HG02798 (cell line): Measurements from ENCODE around the gene FKBP8.
A peak's percentile ranks its signal among the peaks of the same experiment; 100 is the strongest.
"Not testable (repeated sequence)": the region's sequence is repeated elsewhere in the genome, so short reads cannot be mapped to it uniquely, and the experiment has no call there.

Source experiments
- ATAC-seq: cut with Tn5 transposase; IDR thresholded peaks from one replicate; pipeline ENCODE4 v1.9.1; 2021; ENCODE audit warnings: mild to moderate bottlenecking; ENCODE audit not compliant: unreplicated experiment, poor library complexity

Gene FKBP8

DNA sequence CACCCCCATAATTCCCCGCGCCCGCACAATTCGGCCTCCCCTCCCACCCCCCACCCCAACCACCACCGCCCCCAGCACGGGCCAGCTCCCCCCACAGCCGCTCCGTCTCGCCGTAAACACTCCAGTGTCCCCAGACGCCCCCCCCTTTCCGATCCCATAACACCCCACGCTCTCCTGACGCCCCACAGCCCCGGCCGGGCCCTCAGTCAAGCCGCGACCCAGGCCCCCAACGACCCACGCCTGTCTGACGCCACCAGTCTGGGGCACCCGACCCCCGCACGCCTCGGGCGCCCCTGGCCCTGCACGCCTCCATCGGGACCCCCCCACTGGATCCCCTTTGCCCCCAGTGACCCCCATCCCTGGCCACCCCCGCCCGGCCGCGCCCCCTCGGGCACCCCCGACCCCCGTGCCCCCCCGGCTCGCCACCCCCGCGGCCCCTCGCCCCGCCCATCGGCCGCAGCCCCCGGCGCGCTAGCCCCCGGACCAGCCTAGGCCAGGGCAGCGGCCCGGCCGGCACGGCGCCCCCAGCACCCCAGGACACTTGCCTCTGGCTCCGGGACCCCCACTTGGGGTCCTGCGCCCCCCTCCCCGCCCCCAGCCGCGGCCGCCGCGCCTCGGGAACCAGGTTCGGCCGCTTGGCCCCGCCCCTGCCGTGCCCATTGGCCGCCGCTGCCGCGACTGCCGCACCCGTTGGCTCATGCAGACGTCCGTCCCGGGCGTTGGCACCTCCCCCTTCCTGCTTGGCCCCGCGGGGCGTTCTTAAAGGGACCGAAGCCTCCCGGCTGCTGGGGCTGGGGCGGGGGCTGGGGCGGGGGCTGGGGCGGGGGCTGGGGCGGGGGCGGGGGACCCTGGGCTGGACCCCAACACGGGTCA is at the start of gene FKBP8:
Gene FKBP8 (minus strand): TSS at position 633 of the 873 bp plus-strand sequence. CDS start 1,603 bp downstream, outside the sequence.
- ATAC-seq = peak; percentile 98

DNA sequence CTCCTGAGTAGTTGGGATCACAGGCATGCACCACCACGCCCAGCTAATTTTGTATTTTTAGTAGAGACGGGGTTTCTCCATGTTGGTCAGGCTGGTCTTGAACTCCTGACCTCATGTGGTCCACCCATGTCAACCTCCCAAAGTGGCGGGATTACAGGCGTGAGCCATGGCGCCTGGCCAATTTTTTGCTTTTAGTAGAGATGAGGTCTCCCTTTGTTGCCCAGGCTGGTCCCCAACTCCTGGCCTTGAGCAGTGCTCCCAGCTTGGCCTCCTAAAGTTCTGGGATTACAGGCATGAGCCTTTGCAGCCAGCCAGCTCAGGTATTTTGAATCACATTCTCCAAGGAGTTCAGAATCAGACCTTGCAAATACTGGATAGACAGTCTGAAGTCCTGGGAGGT is 49.4 kb upstream of the FKBP8 start:
- ATAC-seq = not testable (repeated sequence)

DNA sequence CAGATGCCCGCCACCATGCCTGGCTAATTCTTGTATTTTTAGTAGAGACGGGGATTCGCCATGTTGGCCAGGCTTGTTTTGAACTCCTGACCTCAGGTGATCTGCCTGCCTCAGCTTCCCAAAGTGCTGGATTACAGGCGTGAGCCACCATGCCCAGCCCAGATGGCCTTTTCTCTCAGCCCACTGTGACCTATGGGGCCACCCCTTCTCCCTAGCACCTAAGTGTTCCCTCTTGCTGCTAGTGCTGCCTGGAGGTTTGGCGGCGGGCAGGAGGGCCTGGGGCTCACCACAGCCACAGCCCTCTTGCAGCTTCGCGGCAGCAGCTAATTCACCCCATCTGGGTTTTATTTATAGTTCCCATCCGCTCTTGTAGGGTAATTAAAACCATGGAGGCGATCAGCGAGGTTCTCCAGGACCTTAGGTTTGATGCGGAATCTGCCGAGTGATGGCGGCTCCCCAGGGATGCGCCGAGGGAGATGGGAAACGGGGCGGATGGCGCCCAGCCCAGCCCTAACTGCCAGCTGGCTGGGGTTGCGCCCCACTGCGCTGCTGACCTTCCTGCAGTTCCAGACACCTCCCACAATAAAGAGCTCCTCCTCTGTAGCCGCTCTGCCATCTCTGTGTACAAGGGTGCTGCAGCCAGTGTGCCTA is 48.5 kb upstream of the FKBP8 start:
- no peak for ATAC-seq

DNA sequence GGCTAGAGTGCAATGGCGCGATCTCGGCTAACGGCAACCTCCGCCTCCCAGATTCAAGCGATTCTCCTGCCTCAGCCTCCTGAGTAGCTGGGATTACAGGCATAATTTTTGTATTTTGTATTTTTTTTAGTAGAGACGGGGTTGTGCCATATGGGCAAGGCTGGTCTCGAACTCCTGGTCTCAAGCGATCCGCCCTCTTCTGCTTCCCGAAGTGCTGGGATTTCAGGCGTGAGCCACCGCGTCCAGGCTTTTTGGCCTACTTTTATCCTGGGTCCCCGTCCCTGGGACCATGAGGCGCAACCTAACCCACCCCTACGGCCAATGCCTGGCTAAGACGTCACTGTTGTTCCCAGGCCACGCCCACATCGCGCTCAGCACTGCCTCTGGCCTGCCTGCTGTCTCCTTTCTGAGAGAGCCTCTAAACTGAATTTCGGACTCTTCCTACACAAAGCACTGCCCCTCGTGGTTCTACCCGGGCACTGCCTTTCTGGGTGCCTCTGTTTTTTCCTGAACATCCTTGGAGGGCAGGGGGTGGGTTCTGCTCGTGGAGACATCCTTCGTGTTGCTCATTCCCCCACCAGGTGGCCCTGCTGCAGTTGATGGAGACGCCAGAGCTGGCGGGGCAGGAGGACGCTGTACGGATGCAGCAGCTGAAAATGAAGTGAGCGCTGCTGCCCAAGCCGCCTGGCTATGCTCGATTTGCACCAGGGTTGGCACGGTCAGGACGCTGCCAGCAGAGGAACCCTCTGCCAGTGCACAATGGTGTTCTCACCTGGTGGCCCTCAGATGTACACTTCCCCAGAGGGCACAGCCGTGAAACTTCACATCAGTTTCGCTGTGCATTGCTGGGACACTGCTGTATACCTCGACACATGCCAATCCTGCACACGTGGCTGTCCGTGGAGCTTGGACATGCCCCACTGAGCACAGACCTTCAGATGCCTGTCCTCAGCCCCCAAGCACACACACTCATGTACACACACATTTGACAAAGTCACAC is 47.2 kb upstream of the FKBP8 start:
- no peak for ATAC-seq

DNA sequence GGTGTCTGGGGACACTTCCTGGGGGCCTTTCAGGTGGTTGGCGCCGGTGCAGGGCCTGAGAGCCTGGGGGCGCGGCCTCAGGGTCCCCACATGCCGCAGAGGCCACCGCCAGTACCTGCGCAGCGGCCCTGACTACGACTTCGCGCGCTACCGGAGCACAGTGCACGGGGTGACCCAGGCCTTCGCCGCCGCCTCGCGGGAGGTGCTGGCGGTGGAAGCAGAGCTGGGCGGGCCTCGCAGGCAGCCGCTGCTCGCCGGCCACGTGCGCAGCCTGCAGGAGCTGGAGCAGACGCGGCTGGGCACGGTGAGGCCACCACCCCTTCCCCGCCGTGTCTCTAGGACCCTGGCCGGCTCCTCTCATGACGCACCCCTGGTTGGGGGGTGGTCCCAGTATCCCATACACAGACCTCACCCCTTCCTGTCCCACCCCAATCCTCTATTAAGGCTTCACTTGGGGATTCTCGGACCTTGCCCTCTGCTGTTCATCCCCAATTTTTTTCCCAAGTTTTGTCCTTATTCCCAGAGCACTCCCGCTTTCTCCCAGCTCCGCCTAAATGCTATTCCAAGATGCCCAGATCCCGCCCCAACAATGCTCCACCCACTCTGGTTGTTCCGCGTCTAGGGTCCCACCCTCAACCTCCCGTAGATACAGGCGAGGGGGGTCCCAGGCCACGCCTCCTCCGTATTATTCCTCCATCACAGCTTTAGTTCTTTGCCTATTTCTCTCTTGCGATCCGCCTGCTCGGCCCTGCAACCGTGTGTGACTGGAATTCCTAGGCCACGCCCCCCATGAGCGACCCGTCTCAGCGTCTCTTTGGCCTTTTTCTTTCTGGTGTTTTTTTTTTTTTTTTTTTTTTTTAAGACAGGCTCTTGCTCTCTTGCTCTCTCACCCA is 46.3 kb upstream of the FKBP8 start:
- peak; percentile 20 for ATAC-seq

DNA sequence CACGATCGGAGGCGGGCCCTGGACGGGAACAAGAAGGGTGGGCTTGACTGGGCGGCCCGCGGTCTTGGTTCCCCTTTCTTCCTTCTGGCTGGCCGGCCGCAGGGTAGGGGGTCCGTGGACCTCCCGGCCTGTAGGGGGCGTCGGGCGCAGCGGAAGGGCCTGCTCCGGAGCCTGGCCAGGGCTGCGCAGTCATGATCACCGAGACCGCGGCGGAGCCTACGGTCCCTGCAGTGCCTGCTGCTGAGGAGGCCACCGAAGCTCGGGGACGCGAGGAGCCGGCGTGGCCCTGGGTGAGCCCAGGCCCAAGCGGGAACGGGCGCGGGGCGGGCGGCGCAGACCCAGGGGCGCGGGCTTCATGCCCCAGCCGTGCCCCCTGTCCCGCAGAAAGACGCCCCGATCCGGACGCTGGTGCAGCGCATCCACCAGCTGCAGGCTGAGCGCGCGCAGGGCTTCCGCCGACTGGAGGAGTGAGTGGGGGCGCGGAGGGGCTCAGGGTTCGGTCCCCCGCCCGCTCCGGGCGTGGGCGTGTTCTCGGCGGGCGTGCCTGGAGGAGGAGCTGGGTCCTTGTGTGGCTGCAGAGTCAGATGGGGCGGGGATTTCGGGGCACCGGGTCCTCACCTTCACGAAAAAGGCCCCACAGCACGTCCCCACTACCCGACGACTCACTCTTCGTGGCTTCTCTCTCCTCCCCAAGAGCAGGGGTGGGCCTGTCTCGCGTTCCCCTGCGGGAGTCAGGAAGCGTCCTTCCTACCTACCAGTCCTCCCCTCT is 45.4 kb upstream of the FKBP8 start, which contains the start of gene REX1BD:
Gene REX1BD (plus strand): TSS at position 188 of the 769 bp plus-strand sequence. CDS start 4 bp downstream, at position 192.
- ATAC-seq = peak; percentile 85

DNA sequence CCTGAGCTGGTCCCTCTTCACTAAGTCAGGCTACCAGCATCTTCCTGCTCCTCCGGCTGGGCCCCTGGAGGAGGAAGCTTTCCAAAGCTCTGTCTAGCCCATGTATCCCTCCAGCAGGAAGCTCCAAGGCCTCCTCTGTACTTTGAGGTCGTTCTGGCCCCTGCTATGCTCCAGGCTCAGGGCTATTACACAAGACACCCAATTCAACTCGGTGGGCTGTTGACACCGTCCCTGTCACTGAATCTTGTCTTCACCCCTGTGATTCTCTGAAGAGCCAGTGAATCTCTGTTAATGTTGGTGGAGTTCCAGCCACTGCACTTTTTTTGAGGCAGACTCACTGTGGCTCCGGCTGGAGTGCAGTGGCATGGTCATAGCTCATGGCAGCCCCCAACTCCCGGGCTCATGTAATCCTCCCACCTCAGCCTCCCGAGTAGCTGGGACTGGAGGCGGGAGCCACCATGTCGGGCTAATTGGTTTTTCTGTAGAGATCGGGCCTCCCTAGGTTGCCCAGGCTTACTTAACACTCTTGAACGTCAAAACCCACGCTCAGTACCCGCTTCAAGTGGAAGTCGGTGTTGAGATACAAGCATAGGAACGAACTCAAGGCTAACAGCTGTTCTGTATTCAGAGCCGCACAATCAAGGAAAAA is 44.7 kb upstream of the FKBP8 start:
- ATAC-seq = no peak

DNA sequence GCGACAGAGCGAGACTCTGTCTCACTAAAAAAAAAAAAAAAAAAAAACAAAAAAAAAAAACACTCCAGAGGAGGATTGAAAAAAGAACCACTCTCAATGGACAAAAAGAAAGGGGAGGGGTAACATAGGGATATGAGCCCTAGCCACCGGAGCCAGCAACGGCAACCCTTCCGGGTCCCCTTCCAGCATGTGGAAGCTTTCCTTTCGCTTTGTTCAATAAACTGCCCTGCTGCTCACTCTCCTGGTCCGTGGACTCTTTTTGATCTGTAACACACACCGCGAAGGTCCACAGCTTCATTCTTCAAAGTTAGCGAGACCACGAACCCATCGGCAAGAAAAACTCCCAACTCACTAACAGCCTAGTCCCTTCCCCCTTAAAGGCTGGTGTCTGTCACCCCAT is 44.2 kb upstream of the FKBP8 start:
- no peak for ATAC-seq

DNA sequence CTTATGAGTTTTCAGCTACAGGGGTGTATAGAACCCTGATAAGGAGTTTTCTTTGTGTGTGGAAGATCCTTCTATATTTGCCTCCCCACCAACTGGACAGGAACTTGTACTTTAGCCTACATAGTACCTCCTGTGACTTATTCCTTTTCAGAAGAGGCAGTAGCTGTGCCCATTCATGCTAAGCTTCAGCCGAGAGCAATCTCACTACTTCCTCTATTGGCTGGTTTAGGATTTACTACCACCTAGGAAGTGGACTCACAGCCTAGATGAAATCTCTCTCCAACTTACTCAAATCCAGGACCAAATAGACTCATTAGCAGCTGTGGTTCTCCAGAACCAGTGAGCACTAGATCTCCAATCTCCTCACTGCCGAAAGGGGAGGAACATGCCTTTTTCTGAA is 42.9 kb upstream of the FKBP8 start:
- no peak for ATAC-seq

DNA sequence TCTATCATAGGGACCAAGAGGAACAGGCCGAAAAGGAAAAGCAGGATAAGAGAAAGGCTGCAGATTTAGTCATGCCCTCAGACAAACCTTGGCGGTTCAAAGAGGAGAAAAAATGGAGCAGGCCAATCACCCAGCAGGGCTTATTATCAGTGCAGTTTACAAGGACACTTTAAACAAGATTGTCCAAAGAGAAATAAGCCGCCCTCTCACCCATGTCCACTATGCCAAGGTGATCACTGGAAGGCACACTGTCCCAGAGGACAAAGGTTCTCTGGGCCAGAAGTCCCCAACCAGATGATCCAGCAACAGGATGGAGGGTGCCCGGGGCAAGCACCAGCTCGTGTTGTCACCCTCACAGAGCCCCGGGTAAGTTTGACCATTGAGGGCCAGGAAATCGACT is 36.9 kb upstream of the FKBP8 start:
- ATAC-seq = no peak

DNA sequence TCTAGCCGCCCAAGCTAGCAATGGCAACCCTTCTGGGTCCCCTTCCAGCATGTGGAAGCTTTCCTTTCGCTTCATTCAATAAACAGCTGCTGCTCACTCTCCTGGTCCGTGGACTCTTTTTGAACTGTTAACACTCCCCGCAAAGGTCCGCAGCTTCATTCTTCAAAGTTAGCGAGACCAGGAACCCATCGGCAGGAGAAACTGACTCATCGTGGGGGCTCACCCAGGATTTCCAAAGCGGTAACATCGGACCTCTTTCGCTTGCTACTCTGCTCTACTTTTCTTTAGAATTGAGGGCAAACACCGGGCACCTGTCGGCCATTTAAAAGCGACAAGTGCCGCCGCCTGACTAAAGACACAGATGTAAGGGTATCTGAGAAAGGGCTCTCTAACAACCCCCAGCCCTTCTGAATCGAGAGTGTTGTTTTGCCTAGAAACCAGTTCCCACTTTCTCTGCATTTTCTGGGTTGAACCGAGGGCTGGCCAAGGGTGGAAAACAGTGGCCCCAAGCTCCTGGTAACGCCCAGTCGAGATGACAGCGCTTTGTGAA is 34.1 kb upstream of the FKBP8 start:
- no peak for ATAC-seq

DNA sequence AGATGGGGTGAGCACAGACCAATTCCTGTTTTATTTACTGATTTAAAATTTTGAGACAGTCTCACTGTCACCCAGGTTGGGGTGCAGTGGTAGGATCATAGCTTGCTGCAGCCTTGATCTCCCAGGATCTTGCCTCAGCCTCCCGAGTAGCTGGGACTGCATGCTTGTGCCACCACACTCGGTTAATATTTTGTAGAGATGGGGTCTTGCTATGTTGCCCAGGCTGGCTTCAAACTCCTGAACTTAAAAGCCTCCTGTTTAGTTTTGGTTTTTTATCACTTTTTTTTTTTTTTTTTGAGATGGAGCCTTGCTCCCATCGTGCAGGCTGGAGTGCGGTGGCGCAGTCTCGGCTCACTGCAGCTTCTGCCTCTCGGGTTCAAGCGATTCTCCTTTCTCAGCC is 33.0 kb upstream of the FKBP8 start:
- ATAC-seq = no peak

DNA sequence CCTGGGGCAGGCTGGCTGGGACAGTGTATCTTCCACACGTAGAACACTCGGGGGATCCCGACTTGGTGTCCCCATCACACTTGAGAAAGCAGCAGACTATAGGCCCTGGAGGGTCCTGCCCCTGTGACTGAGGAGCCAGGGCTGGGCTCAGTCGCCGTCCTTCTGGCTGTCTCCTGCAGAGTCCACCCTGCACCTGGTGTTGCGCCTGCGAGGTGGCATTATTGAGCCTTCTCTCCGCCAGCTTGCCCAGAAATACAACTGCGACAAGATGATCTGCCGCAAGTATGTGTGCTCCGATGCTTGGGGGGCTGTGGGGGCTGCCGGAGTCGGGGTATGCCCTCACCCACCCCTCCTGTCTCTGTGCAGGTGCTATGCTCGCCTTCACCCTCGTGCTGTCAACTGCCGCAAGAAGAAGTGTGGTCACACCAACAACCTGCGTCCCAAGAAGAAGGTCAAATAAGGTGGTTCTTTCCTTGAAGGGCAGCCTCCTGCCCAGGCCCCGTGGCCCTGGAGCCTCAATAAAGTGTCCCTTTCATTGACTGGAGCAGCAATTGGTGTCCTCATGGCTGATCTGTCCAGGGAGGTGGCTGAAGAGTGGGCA is 31.4 kb upstream of the FKBP8 start:
- ATAC-seq = no peak

DNA sequence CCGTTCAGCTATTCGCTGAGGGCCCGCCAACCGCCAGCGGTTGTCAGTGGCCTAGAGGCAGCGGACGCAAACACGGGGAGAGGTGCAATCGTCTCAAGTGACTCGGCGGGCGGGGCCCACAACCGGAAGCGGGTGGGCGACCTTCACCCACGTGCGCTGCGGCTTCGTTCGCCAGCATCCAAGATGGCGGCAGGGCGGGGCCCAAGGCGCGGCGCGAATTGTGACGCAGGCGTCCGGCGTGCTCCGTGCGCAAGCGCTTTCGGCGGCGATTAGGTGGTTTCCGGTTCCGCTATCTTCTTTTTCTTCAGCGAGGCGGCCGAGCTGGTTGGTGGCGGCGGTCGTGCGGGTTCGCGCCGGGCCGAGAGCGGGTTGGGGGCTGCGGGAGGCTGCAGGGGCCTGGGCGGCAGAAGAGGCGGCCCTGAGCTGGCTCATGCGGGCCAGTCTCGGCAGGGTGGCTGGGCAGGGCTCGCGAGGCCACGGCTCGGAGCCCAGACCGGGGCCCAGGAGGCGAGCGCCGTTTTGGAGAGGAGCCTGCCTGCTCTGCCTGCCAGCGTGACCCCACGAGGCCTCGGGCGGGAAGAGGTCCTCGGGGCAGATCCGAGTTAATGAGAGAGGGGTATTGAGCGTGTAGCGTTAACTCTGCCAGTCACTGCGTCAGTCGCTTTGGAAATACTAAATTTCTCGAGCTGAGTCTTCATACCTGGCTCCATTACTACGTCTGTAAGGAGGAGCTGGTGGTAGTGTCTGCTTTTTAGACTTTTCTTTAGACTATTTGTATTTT is 28.4 kb upstream of the FKBP8 start, which contains the start of gene UBA52:
Gene UBA52 (plus strand): TSS at position 294 of the 781 bp plus-strand sequence. CDS start 1,444 bp downstream, outside the sequence.
- ATAC-seq = peak; percentile 96

DNA sequence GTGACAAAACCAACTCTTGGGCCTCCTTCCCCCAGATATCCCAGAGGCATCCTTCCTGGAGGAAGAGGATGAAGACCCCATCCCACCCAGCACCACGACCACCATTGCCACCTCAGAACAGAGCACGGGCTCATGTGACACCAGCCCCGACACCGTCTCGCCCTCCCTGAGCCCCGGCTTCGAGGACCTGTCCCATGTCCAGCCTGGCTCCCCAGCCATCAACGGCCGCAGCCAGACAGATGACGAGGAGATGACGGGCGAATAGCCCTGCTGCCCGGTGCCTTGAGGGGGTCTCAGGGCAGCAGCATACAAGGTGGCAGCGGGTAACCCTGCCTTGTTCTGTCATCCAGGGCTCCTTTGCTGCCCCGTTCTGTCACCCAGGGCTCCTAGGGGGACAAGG is 25.0 kb upstream of the FKBP8 start:
- ATAC-seq = no peak

DNA sequence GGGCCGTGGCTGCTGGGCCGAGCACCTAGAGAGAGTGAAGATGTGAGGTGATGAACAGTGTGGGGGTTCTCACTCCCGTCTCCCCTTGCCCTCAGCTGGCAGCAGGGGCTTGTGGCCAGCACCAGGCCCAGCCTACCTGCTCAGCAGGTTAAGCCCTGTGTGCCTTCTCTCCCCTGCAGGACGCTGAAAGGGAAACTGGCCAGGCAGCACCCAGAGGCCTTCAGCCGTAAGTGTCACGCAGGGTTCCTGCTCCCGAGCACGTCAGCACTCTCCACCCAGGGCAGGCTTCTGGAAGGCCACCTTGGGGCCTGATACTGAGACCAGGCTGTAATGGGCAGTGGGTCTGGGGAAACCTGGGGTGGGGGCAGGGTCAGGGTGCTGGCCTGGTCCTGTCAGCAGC is 23.6 kb upstream of the FKBP8 start:
- ATAC-seq = no peak

DNA sequence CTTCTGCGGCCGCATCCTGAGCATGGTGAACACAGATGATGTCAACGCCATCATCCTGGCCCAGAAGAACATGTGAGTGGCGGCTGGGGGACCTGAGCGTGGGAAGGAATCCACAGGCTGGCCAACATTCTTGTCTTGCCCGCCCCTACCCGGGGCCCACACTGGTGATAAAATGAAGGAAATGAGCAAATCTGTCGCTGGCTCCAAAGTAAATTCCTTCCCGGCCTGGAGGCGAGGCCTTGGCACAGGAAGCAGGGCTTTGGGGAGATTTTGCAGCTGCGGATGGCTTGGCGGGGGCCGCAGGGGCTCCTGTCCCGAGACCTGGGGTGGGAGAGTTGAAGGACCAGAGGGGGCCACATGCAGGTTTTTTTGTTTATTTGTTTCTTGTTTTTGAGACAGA is 18.7 kb upstream of the FKBP8 start:
- no peak for ATAC-seq
